G401 (cell line): ENCODE results near the gene ZNHIT3. TPM values are rescaled to one million over a fixed set of nuclear protein-coding genes. Genes with fewer than 3 reads are reported as not detected.

Experiments used
- DNase-seq: peaks from one replicate; pipeline ENCODE4 v3.0.0-alpha.2; 2015; ENCODE audit warnings: low spot score
- in situ Hi-C: cut with HindIII; loops from 2 replicates; pipeline ENCODE4 v1.10.0; 2016; ENCODE audit warnings: low sequenced_read_pairs, mixed read lengths
- total RNA-seq: library from RNA; depleted of rRNA; stranded (reverse); fragments of >200 nt; shearing (Covaris generic); gene quantifications from 2 replicates; pipeline ENCODE4 v1.2.3, GENCODE V29; 2014; rRNA removed

Gene ZNHIT3
- total RNA-seq, 1 experiment from 2014 or later, result 46.7 TPM

DNA sequence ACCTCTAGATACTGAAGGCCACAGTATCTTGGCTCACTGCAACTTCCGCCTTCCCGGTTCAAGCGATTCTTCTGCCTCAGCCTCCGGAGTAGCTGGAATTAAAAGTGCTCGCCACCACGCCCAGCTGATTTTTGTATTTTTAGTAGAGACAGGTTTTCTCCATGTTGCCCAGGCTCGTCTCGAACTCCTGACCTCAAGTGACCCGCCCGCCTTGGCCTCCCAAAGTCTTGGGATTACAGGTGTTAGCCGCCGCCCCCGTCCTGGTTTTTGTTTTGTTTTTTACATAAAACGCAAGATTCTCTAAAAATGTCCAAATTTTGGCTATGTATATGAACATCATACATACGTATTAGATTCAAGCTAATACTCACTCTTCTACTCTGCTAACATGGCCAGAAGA, 56.3 kb downstream of the ZNHIT3 start:
- in situ Hi-C loops, result no loop called here
- no peak for DNase-seq

DNA sequence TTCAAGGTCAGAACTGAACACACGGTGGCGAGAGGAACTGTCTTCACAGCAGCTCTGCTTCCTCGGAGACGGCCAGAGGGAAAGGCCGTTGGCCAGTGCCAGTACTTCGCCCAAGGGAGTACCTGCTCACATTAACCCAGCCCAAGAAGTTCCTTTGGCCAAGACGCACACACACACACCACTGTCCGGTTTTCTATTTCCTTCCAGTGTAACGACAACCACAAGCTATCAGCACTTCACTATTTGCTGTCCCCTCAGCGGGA, 57.5 kb downstream of the ZNHIT3 start:
- peak; percentile 60 for DNase-seq
- in situ Hi-C loops, result no loop called here

DNA sequence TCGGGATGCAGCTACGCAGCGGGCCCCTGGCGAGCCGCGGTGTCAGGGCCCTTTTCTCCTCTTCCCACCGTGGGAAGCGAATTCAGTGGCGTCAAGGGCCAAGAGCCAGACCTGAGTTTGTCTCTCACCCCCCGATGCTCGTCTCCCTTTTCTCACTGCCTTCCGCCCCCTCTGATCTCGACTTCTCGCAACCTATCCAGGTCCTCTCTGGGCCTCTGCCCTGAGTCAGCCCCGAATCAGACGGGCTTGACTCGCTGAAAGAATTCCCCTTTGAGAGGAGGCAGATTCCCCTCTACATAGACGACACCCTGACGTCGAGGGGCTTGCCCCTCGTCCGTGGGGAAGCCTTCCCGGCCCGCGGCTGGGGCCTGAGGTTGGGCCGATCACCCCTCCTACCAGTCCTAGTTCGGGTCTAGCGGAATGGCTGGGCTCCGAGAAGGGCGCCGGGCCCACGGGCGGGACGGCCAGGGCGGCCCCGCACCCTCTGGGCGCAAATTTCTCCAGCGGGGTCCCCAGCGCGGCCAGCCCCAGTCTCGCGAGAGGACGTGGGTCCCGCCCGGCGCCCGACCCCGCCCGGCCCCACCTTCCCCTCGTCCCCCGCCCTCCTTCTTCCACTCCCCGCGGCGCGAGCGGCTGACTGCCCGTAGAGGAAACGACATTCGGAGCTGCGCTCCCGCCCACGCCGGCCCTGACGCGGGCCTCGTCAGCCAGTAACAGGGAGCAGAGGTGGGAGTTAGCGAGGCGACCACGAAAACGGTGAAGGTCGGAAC, 58.0 kb downstream of the ZNHIT3 start, which contains the start of gene GGNBP2:
TSS of gene GGNBP2 (plus strand) at position 613 of the 770 bp plus-strand sequence. CDS start 806 bp downstream, outside the sequence.
- in situ Hi-C loops, result no loop called here
- peak; percentile 93 for DNase-seq

DNA sequence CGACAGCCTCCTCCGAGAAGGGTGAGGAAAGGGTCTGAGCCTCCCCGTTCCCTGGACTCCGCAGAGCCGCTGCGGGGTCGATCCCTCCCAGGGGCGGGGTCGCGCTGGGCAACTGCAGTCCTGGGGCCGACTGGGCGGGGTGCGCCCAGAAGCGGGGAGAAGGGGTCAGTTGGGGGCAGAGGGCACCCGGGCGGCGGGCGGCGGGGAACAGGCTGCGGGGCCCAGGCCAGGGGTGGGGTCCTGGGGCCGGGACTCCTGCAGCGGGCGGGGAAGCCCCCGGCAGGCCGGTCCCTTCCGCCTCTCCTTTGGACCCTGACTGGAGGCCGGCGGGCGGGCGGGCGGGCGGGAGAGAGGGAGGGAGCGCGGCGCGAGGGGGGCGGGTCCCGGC, 58.6 kb downstream of the ZNHIT3 start:
- in situ Hi-C loops, result no loop called here
- peak; percentile 94 for DNase-seq

Other genes with a start within 250 kb of the ZNHIT3 start
- not detected in 2 replicates for gene TBC1D3I, start 222.1 kb upstream of the ZNHIT3 start, total RNA-seq
- 0.74 TPM in 1 of 2 replicates, not detected in the other for gene TBC1D3G, start 162.8 kb upstream of the ZNHIT3 start, total RNA-seq
- not detected in 2 replicates for gene TBC1D3H, start 98.2 kb upstream of the ZNHIT3 start, total RNA-seq
- gene MYO19, start 48.2 kb downstream of the ZNHIT3 start, total RNA-seq, result 38.7 and 51.8 TPM in 2 replicates
- gene PIGW, start 48.3 kb downstream of the ZNHIT3 start, total RNA-seq, result 3.8 and 9.0 TPM in 2 replicates
- 39.8 and 51.4 TPM in 2 replicates for gene GGNBP2, start 58.2 kb downstream of the ZNHIT3 start, total RNA-seq
- gene DHRS11, start 105.2 kb downstream of the ZNHIT3 start, total RNA-seq, result 35.1 and 38.0 TPM in 2 replicates
- 9.9 and 18.4 TPM in 2 replicates for gene MRM1, start 114.9 kb downstream of the ZNHIT3 start, total RNA-seq